Measurements from ENCODE around the gene ATP6V1D. TPM values are rescaled to one million over a fixed set of nuclear protein-coding genes. Genes with fewer than 3 reads are reported as not detected.
"Not testable (repeated sequence)": the region's sequence is repeated elsewhere in the genome, so short reads cannot be mapped to it uniquely, and the experiment has no call there.

Gene ATP6V1D
- total and polyA plus RNA-seq, 3 donors from 2014 or later, result 68.0 to 103 (median 75.6) TPM

DNA sequence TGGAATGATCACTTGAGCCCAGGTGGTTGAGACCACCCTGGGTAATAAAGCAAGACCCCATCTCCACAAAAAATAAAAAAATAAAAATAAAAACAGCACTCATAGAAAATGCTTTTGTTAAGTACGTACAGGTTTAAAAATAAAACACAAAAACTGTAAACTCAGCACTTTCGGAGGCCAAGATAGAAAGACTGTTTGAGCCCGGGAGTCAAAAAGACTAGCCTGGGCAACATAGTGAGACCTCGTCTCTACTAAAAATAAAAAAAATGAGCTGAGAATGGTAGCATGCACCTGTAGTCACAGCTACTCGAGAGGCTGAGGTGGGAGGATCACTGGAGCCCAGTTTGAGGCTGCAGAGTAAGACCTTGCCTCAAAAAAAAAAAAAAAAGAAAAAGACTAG, 7.5 kb downstream of the ATP6V1D start:
- Histone ChIP-seq H3K27me3 (no peaks in the 10 kb centered on the region), H3K4me1 (peaks cover 2% of the 10 kb centered on the region), H3K9me3 (no peaks in the 10 kb centered on the region), H3K27ac (no peak overlapping the region), H3K4me3 (no peak overlapping the region), H3K36me3 (ENCODE audit: low read depth, missing control alignments) (no peaks in the 10 kb centered on the region)
- no peak for TF ChIP-seq POLR2A (IDR thresholded peaks at IDR 0.05)
- TF ChIP-seq, protein P1, sequence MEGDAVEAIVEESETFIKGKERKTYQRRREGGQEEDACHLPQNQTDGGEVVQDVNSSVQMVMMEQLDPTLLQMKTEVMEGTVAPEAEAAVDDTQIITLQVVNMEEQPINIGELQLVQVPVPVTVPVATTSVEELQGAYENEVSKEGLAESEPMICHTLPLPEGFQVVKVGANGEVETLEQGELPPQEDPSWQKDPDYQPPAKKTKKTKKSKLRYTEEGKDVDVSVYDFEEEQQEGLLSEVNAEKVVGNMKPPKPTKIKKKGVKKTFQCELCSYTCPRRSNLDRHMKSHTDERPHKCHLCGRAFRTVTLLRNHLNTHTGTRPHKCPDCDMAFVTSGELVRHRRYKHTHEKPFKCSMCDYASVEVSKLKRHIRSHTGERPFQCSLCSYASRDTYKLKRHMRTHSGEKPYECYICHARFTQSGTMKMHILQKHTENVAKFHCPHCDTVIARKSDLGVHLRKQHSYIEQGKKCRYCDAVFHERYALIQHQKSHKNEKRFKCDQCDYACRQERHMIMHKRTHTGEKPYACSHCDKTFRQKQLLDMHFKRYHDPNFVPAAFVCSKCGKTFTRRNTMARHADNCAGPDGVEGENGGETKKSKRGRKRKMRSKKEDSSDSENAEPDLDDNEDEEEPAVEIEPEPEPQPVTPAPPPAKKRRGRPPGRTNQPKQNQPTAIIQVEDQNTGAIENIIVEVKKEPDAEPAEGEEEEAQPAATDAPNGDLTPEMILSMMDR (IDR thresholded peaks at IDR 0.05), result no peak
- WGBS, 2 donors, result 90 to 92% methylated on average over 5 of the region's 5 CpGs
- no peak for DNase-seq
- intact Hi-C loops (cut with DNase I; ENCODE audit: low total_unique reads), result no loop called here

DNA sequence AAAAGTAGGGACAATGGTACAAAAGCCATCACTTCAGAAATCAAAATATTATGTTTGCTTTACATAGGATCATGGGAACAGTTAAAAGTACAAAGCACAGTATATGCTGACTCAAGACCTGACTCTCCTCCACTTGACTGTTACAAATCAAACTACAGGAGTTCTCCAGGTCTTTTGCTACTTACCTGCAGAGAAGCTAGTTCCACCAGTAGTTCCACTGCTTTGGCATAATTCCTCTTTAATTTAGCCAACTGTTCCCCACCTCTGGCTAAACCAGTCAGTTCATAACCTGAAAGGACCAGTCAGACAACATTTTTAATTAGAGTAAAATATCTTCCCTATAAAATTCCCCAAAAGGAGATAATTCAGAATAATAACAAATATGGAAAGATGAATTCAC, 14.0 kb downstream of the ATP6V1D start:
- H3K36me3 ChIP-seq (ENCODE audit: low read depth, missing control alignments), result no peaks in the 10 kb centered on the region
- no peaks in the 10 kb centered on the region for H3K27me3 ChIP-seq
- H3K4me3 ChIP-seq, result no peak overlapping the region
- no peak for DNase-seq
- intact Hi-C loops (cut with DNase I; ENCODE audit: low total_unique reads), result no loop called here
- H3K27ac ChIP-seq, result no peak overlapping the region
- no peaks in the 10 kb centered on the region for H3K9me3 ChIP-seq
- H3K4me1 ChIP-seq, result no peaks in the 10 kb centered on the region
- TF ChIP-seq POLR2A (IDR thresholded peaks at IDR 0.05), result no peak
- TF ChIP-seq, protein P1 (IDR thresholded peaks at IDR 0.05), result no peak

DNA sequence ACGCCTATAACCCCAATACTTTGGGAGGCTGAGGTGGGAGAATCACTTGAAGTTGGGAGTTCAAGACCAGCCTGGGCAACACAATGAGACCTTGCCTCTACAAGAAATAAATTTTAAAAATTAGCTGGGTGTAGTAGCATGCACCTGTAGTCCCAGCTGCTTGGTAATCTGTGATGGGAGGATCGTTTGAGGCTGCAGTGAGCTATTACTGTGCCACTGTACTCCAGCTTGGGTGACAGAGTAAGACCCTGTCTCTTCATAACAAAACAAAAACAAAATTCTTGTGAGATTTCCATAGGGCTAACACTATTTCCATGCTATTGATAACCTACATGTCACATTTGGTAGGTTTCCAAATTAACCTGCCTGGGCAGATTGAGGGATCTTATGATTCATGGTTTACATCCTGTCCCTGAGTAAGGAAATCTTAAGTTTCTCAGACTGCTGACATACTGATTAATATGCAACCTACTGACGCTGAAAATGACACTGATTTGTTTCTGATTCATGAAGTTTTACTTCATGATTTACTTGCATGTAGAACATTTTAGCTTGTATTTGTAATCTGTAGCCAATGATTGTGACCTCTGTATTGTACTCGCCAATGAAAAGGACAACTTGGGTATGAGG, 15.9 kb downstream of the ATP6V1D start:
- Histone ChIP-seq H3K36me3 (ENCODE audit: low read depth, missing control alignments) (no peaks in the 10 kb centered on the region), H3K9me3 (no peaks in the 10 kb centered on the region), H3K27ac (no peak overlapping the region), H3K27me3 (no peaks in the 10 kb centered on the region), H3K4me3 (no peak overlapping the region), H3K4me1 (no peaks in the 10 kb centered on the region)
- WGBS, 2 donors, result 92 to 93% methylated on average over 4 of the region's 4 CpGs
- no peak for DNase-seq
- intact Hi-C loops (cut with DNase I; ENCODE audit: low total_unique reads), result no loop called here
- no peak for TF ChIP-seq POLR2A (IDR thresholded peaks at IDR 0.05)
- TF ChIP-seq, protein P1 (IDR thresholded peaks at IDR 0.05), result no peak

DNA sequence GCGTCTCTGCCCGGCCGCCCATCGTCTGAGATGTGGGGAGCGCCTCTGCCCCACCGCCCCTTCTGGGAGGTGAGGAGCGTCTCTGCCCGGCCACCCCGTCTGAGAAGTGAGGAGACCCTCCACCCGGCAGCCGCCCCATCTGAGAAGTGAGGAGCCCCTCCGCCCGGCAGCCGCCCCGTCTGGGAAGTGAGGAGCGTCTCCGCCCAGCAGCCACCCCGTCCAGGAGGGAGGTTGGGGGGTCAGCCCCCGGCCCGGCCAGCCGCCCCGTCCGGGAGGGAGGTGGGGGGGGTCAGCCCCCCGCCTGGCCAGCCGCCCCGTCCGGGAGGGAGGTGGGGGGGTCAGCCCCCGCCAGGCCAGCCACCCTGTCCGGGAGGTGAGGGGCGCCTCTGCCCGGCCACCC, 18.4 kb downstream of the ATP6V1D start:
- H3K27ac ChIP-seq; H3K9me3 ChIP-seq; H3K4me1 ChIP-seq; intact Hi-C loops (cut with DNase I; ENCODE audit: low total_unique reads); H3K27me3 ChIP-seq; H3K4me3 ChIP-seq; DNase-seq; H3K36me3 ChIP-seq (ENCODE audit: low read depth, missing control alignments): not testable (repeated sequence)
- WGBS, 2 donors, result 96 to 100% methylated on average over 2 to 30 of the region's 31 CpGs

DNA sequence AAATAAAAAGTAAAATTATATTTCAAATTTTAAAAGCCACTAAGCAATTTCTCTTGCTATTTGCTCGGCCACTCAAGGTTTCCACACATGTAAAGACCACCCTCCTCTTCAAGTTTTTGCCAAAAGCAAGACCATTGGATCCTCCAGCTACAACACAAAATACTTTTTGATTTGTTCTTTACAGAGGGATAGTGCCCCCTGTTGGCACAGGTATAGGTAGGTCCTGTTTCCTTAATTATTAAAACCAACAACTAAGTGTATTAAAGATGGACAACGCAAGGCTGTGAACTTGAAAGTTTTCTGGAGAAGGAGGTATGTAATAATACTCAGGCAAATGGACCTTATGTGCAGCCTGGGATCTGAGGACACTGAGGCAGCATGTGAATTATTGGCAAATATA, 23.8 kb downstream of the ATP6V1D start:
- Histone ChIP-seq H3K9me3 (no peaks in the 10 kb centered on the region), H3K36me3 (ENCODE audit: low read depth, missing control alignments) (no peaks in the 10 kb centered on the region), H3K27me3 (no peaks in the 10 kb centered on the region), H3K4me1 (no peaks in the 10 kb centered on the region), H3K27ac (no peak overlapping the region), H3K4me3 (no peak overlapping the region)
- TF ChIP-seq POLR2A (IDR thresholded peaks at IDR 0.05), result no peak
- TF ChIP-seq, protein P1 (IDR thresholded peaks at IDR 0.05), result peak in 1 of 3 experiments; percentile 36
- DNase-seq, result no peak
- 77 to 93% methylated on average over 2 of the region's 2 CpGs for WGBS, 2 donors
- intact Hi-C loops (cut with DNase I; ENCODE audit: low total_unique reads), result no loop called here
